Measurements from ENCODE around the gene OR4K5.

- TF ChIP-seq POLR2A (IDR thresholded peaks at IDR 0.05) (no peak), POLR2AphosphoS5 (IDR thresholded peaks at IDR 0.05) (no peak), CTCF (IDR thresholded peaks at IDR 0.05 in 8 of 11, conservative IDR thresholded peaks at IDR 0.05 in 3 of 11) (no peak)
These were observed 28.8 kb downstream of the OR4K5 start for GRCh38 chr14:19949218-19949617.

Measured in spleen (tissue), 7 donors.